NCI-H524 (cell line): ENCODE measurements around the gene ZC3H12D.
"Not testable (repeated sequence)": the region's sequence is repeated elsewhere in the genome, so short reads cannot be mapped to it uniquely, and the experiment has no call there.

ENCODE experiments used
- DNase-seq, 2 experiments: peaks; one replicate each; lab custom pipeline; 2025; lab: John Stamatoyannopoulos, UW

Gene ZC3H12D

GRCh38 chr6:149484733-149485700, at the start of gene ZC3H12D:
ZC3H12D (minus strand) TSS chr6:149485014; CDS start chr6:149474543, 10,471 bp downstream.
- no peak for DNase-seq

GRCh38 chr6:149529650-149530049, 44.8 kb upstream of the ZC3H12D start:
- no peak for DNase-seq

- DNase-seq = no peak
Observed at GRCh38 chr6:149515494-149515893, 30.7 kb upstream of the ZC3H12D start.

- no peak for DNase-seq
Observed at GRCh38 chr6:149513915-149514314, 29.1 kb upstream of the ZC3H12D start.

GRCh38 chr6:149510793-149511512, 26.1 kb upstream of the ZC3H12D start:
- no peak for DNase-seq

- no peak for DNase-seq
Observed at GRCh38 chr6:149508485-149508884, 23.7 kb upstream of the ZC3H12D start.

GRCh38 chr6:149503872-149504271, 19.1 kb upstream of the ZC3H12D start:
- DNase-seq = no peak

GRCh38 chr6:149503276-149503675, 18.5 kb upstream of the ZC3H12D start:
- no peak for DNase-seq

- DNase-seq = no peak
Observed at GRCh38 chr6:149501768-149502167, 17.0 kb upstream of the ZC3H12D start.

GRCh38 chr6:149501201-149501600, 16.4 kb upstream of the ZC3H12D start:
- DNase-seq = no peak

GRCh38 chr6:149500096-149500495, 15.3 kb upstream of the ZC3H12D start:
- peak in 1 of 2 experiments; percentile 10 for DNase-seq

GRCh38 chr6:149499066-149499465, 14.3 kb upstream of the ZC3H12D start:
- peak in 1 of 2 experiments; percentile 23 for DNase-seq

- no peak for DNase-seq
Observed at GRCh38 chr6:149497365-149497764, 12.6 kb upstream of the ZC3H12D start.

GRCh38 chr6:149496597-149496996, 11.8 kb upstream of the ZC3H12D start:
- not testable (repeated sequence) for DNase-seq

- not testable (repeated sequence) for DNase-seq
Observed at GRCh38 chr6:149495349-149496016, 10.7 kb upstream of the ZC3H12D start.

GRCh38 chr6:149494810-149495209, 10.0 kb upstream of the ZC3H12D start:
- not testable (repeated sequence) for DNase-seq

- no peak for DNase-seq
Observed at GRCh38 chr6:149493761-149494320, 9.0 kb upstream of the ZC3H12D start.

- DNase-seq = no peak
Observed at GRCh38 chr6:149492798-149493343, 8.1 kb upstream of the ZC3H12D start.

GRCh38 chr6:149489967-149490366, 5.2 kb upstream of the ZC3H12D start:
- no peak for DNase-seq

GRCh38 chr6:149488815-149489214, 4.0 kb upstream of the ZC3H12D start:
- no peak for DNase-seq

GRCh38 chr6:149487316-149487715, 2.5 kb upstream of the ZC3H12D start:
- DNase-seq = no peak
